Right lobe of liver (tissue), 4 donors: Measurements from ENCODE around the gene CEP70.

Experiments used
- POLR2A ChIP-seq: fragments of 450-650 bp; IDR thresholded peaks from one replicate; pipeline ENCODE4 v1.6.1; 2017; ENCODE audit warnings: antibody characterized with exemption, mild to moderate bottlenecking
- TF ChIP-seq, protein P1 (sequence below), 4 donors: fragments of 200-600 bp in 3 of 4; fragments of 450-650 bp in 1 of 4; IDR thresholded peaks; one replicate each; pipeline versions ENCODE4 v1.5.1 to v1.8.0; 2016 to 2022; ENCODE audit warnings: antibody characterized with exemption in 4 of 4, mild to moderate bottlenecking in 2 of 4
- donor health status: DM: no; HTN: no; CAD: no.
- donor health status: DM: no; HTN: no; CAD: no.
- donor health status: DM: no; HTN: yes; CAD: no.

DNA sequence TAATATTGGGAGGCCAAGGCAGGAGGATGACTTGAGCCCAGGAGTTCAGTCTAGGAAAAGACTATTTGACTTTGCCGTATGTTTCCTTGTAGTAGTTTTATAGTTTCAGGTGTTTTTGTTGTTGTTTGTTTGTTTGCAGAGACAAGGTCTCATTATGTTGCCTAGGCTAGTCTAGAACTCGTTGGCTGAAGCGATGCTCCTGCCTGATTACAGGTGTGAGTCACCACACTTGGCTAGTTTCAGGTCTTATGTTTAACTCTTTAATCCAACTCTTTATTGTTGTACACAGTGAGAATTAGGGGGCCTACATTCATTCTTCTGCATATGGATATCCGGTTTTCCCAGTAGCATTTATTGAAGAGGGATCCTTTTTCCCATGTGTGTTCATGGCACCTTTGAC lies 46.5 kb upstream of the CEP70 start:
- TF ChIP-seq, protein P1, sequence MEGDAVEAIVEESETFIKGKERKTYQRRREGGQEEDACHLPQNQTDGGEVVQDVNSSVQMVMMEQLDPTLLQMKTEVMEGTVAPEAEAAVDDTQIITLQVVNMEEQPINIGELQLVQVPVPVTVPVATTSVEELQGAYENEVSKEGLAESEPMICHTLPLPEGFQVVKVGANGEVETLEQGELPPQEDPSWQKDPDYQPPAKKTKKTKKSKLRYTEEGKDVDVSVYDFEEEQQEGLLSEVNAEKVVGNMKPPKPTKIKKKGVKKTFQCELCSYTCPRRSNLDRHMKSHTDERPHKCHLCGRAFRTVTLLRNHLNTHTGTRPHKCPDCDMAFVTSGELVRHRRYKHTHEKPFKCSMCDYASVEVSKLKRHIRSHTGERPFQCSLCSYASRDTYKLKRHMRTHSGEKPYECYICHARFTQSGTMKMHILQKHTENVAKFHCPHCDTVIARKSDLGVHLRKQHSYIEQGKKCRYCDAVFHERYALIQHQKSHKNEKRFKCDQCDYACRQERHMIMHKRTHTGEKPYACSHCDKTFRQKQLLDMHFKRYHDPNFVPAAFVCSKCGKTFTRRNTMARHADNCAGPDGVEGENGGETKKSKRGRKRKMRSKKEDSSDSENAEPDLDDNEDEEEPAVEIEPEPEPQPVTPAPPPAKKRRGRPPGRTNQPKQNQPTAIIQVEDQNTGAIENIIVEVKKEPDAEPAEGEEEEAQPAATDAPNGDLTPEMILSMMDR (IDR thresholded peaks at IDR 0.05) = no peak
- no peak for TF ChIP-seq POLR2A
